ENCODE data around the gene GATAD2A. TPM values are rescaled to one million over a fixed set of nuclear protein-coding genes. Genes with fewer than 3 reads are reported as not detected.

GATAD2A gene
- total and polyA plus RNA-seq, 2 of the 13 experiments (the other 11 are each of a cell fraction or from before 2014, with no cell fraction given): 16.8 to 28.6 TPM

DNA sequence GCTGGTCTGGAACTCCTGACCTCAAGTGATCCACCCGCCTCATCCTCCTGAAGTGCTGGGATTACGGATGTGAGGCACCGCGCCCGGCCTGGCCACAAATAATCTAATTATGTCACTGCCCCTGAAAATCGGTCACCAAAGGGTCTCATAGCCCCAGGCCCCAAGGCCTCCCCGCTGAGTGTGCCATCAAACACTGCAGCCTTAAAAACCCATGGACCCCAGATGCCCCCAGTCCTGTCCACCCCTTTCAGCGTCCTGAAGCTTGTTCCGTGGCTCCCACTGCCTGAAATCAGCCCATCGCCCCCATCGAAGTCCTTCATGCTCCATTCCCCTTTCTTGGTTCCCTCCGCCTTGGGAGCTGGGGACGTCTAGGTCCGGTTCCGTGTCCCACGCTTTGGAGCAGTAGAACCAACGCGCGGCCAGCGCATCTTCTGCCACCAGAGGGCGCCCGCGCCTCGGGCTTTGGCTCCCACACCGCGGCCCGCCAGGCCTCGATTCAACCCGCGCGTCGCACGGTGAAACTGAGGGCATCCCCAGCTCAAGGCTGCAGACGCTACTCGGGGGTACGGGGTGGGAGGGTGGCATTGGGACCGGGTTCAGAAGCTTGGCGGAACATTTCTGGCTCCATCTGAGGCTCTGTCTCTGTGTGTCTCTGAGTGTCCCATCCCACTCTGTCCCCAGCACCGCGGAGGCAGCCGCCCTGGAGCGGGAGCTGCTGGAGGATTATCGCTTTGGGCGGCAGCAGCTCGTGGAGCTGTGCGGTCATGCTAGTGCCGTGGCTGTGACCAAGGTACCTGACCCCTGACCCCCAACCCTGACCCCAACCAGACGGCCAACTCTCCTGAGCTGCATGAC lies 126.7 kb downstream of the GATAD2A start (continued):
- TF ChIP-seq ZNF543 (CRISPR knock-in tag; IDR thresholded peaks at IDR 0.05) (0 out of 2 replicates have a peak, but pooled peaks have one; percentile 38), ZBTB21 (CRISPR knock-in tag; IDR thresholded peaks at IDR 0.05) (no peak), MAFF (IDR thresholded peaks at IDR 0.05; ENCODE audit: low read depth, low read length) (no peak), IKZF1 (IDR thresholded peaks at IDR 0.05) (no peak), YEATS2 (CRISPR knock-in tag; IDR thresholded peaks at IDR 0.05; ENCODE audit: borderline replicate concordance) (no peak), ZBTB1 (CRISPR knock-in tag; IDR thresholded peaks at IDR 0.05; ENCODE audit: borderline replicate concordance) (no peak), SOX5 (CRISPR knock-in tag; IDR thresholded peaks at IDR 0.05; ENCODE audit: borderline replicate concordance) (no peak), ERF (CRISPR knock-in tag; IDR thresholded peaks at IDR 0.05) (no peak), BCL6 (CRISPR knock-in tag; IDR thresholded peaks at IDR 0.05) (no peak), TMF1 (CRISPR knock-in tag; IDR thresholded peaks at IDR 0.05; ENCODE audit: low read depth) (no peak), AGO2 (optimal IDR thresholded peaks at IDR 0.05; ENCODE audit: low read depth, low read length) (peak; percentile 96), ZNF274 (CRISPR knock-in tag; IDR thresholded peaks at IDR 0.05) (peak; percentile 60; the same call in 1 of the 2 replicates), CBX2 (IDR thresholded peaks at IDR 0.05; ENCODE audit: low read depth, low read length) (no peak), CBX2 (CRISPR knock-in tag; IDR thresholded peaks at IDR 0.05; ENCODE audit: low read depth) (no peak), ETV6 (CRISPR knock-in tag; conservative IDR thresholded peaks at IDR 0.05) (0 out of 2 replicates have a peak, but pooled peaks have one; percentile 36), KMT2A (CRISPR knock-in tag; IDR thresholded peaks at IDR 0.05) (no peak), TGIF2 (CRISPR knock-in tag; IDR thresholded peaks at IDR 0.05) (no peak), HMG20A (CRISPR knock-in tag; IDR thresholded peaks at IDR 0.05; ENCODE audit: borderline replicate concordance) (no peak), SMAD3 (CRISPR knock-in tag; IDR thresholded peaks at IDR 0.05) (no peak)
- TF ChIP-seq, protein P1, sequence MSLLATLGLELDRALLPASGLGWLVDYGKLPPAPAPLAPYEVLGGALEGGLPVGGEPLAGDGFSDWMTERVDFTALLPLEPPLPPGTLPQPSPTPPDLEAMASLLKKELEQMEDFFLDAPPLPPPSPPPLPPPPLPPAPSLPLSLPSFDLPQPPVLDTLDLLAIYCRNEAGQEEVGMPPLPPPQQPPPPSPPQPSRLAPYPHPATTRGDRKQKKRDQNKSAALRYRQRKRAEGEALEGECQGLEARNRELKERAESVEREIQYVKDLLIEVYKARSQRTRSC (CRISPR knock-in tag; IDR thresholded peaks at IDR 0.05; ENCODE audit: low read depth): no peak
- TF ChIP-seq, protein P2, sequence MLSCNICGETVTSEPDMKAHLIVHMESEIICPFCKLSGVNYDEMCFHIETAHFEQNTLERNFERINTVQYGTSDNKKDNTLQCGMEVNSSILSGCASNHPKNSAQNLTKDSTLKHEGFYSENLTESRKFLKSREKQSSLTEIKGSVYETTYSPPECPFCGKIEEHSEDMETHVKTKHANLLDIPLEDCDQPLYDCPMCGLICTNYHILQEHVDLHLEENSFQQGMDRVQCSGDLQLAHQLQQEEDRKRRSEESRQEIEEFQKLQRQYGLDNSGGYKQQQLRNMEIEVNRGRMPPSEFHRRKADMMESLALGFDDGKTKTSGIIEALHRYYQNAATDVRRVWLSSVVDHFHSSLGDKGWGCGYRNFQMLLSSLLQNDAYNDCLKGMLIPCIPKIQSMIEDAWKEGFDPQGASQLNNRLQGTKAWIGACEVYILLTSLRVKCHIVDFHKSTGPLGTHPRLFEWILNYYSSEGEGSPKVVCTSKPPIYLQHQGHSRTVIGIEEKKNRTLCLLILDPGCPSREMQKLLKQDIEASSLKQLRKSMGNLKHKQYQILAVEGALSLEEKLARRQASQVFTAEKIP (CRISPR knock-in tag; IDR thresholded peaks at IDR 0.05; ENCODE audit: borderline replicate concordance): no peak
- TF ChIP-seq, protein P3, sequence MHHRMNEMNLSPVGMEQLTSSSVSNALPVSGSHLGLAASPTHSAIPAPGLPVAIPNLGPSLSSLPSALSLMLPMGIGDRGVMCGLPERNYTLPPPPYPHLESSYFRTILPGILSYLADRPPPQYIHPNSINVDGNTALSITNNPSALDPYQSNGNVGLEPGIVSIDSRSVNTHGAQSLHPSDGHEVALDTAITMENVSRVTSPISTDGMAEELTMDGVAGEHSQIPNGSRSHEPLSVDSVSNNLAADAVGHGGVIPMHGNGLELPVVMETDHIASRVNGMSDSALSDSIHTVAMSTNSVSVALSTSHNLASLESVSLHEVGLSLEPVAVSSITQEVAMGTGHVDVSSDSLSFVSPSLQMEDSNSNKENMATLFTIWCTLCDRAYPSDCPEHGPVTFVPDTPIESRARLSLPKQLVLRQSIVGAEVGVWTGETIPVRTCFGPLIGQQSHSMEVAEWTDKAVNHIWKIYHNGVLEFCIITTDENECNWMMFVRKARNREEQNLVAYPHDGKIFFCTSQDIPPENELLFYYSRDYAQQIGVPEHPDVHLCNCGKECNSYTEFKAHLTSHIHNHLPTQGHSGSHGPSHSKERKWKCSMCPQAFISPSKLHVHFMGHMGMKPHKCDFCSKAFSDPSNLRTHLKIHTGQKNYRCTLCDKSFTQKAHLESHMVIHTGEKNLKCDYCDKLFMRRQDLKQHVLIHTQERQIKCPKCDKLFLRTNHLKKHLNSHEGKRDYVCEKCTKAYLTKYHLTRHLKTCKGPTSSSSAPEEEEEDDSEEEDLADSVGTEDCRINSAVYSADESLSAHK (CRISPR knock-in tag; IDR thresholded peaks at IDR 0.05; ENCODE audit: borderline replicate concordance): no peak
